HG02981 (cell line): ENCODE measurements around the gene ERLEC1.
"Not testable (repeated sequence)": the region's sequence is repeated elsewhere in the genome, so short reads cannot be mapped to it uniquely, and the experiment has no call there.

Source experiments
- ATAC-seq: cut with Tn5 transposase; IDR thresholded peaks from one replicate; pipeline ENCODE4 v1.9.1; 2021; ENCODE audit warnings: mild to moderate bottlenecking, moderate library complexity; ENCODE audit not compliant: unreplicated experiment

Gene ERLEC1

DNA sequence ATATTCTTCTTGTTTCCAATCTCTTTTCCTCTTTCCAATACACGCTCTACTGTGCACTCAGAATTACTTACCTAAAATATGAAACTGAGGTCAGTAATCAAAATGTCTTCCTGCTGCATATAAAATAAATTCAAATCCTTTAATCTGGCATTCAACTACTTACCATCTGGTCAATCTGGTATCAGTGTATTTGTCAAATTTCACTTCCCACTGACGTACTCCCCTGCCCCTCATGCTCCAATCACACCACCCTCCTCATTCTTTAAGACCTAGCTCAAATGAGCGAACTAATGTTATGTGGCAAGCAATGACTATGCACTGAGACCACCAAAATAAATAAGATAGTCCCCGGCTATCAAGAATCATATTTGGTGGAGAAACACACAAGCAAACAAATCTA lies 6.8 kb upstream of the ERLEC1 start:
- ATAC-seq: no peak

DNA sequence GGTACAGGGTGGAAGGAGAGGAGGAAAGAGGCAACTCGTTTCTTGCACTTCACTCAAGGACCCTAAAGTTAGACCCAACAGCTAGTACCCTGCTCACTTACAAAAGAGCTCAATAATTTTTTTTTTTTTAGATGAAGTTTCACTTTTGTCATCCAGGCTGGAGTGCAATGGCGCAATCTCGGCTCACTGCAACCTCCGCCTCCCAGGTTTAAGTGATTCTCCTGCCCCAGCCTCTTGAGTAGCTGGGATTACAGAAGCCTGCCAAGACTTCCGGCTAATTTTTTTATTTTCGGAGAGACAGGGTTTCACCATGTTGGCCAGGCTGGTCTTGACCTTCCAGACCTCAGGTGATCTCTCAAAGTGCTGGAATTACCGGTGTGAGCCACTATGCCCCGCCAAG lies 4.2 kb upstream of the ERLEC1 start:
- ATAC-seq: no peak

DNA sequence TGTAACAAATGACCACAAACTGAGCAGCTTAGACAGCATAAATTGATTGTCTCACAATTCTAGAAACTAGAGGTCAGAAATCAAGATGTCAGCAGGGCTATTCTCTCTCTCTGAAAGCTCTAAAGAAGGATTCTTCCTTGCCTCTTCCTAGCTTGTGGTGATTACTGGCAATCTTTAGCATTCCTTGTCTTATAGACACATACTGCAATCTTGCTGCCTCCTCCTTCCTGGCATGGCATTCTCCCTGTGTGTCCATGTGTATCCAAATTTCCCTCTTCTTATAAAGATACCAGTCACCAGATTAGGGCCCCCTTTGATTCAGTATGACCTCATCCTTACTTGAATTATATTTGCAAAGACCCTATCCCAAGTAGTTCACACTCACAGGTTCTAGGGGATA lies 2.4 kb upstream of the ERLEC1 start:
- ATAC-seq: no peak

DNA sequence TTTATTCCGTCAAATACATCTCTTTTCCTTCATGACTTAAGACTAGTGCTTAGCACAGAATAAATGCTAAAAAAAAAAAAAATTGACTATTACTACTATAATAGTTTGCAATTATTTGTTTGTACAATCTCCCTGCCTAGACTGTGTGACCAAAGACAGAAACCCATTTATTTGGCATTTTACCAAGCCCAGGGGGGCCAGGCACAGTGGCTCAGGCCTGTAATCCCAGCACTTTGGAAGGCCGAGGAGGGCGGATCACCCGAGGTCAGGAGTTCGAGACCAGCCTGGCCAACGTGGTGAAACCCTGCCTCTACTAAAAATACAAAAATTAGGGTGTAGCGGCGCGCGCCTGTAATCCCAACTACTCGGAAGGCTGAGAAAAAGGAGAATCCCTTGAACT lies 1.5 kb upstream of the ERLEC1 start:
- no peak for ATAC-seq

DNA sequence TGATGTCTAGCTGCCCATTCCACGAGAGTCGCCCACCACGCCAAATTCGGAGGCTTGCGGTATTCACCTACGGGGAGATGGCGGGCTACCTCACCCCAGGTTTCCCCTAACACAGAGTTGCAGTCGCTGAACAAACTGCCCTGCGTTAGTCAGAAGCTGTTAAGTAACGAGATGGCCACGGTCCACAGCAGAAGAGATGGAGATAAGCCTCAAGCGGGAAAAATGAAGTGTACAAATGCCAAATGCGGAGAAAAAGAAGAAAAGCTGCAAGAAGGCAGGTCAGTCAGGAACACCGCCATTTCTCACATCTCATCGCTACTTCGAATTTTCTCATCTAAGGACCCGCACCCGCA lies 516 bp upstream of the ERLEC1 start:
- peak; percentile 10 for ATAC-seq

DNA sequence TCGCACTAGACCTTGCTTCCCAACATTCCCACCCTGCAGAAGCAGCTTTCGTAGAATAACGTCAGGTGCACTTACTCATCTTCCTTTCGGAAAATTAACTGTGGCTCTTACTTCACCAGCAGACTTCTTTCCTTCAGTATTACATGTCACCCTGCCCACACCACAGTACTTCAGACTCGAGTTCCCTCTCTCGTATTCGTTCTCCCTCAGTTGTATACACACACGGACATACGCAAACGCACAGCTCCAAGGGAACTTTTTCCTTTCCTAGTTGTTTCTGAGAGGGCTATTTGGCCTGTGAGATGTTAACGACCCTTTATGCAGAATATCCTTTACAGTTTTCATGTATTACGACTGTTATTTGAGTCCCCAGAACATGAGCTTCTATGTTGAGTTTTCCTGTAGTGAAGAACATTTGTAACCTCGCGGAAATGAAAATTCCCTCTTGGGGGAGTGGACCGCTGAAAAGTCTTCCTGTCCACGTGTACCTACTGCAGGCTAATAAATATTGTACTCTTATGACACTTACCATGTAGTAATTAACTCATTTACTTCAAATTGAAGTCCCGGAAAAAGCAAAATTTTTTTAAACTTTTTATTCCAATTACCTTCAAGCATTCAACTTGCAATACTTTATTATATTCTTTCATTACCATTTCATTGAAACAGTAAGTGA lies 908 bp downstream of the ERLEC1 start:
- ATAC-seq: no peak

DNA sequence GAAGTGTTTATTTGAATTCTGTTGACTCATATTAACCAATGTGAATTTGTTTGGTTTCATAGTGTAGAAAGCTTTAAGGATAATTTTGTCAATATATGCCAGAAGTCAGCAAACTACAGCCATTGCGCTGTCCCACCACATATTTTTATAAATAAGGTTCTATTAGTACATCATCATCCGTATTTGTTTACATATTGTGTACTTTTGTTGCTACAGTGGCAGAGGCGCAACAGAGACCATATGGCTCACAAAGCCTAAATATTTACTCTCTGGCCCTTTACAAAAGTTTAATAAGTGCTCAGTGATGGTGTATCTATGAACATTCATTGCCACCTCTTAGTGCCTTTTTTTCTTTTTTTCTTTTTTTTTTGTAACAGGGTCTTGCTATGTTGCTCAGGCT lies 6.4 kb downstream of the ERLEC1 start:
- ATAC-seq: no peak

DNA sequence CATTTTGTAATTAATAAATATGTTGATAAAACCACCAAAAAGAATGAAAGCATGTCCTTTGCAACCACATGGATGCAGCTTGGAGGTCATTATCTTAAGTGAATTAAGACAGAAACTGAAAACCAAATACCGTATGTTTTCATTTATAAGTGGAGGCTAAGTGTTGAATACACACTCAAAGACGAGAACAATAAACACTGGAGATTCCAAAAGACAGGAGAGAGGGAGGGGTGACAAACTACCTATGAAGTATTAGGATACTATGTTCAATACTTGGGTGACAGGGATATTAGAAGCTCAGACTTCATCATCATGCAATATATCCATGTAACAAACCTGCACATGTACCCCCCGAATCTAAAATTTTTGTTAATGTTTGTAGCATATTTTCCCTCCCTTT lies 7.0 kb downstream of the ERLEC1 start:
- no peak for ATAC-seq

DNA sequence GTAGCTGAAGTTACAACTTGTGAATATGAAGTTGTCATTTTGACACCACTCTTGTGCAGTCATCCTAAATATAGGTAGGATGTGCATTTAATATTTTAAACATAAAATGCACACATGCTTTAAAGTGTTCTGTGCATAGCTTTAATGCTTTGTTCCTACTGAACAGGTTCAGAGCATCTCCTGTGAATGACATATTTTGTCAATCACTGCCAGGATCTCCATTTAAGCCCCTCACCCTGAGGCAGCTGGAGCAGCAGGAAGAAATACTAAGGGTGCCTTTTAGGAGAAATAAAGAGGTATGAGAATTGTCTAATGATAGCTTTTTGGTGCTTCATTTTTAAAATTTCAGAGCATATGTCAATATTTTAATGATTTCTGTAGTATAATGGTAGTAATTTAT lies 14.7 kb downstream of the ERLEC1 start:
- no peak for ATAC-seq

DNA sequence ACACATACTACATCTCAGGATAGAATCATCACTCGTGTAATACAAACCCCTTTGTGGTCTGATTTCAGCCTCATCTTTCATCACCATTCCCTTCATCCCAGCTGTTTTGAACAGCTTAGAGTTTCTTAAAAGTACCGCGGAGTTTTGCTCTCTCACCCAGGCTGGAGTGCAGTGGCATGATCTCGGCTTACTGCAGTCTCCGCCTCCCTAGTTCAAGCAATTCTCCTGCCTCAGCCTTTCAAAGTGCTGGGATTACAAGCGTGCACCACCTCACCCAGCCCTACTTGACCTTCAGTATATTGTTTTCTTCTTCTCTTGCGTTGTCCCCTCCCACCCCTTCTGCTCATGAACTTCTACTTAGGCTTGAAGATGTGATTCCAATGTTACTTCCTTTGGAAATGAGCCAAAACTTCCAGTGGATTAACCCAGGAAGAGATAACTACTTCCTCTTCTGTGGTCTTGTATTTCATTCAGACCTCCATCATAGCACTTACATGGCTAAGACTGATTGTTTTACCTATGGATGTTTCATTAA lies 15.8 kb downstream of the ERLEC1 start:
- ATAC-seq: no peak

DNA sequence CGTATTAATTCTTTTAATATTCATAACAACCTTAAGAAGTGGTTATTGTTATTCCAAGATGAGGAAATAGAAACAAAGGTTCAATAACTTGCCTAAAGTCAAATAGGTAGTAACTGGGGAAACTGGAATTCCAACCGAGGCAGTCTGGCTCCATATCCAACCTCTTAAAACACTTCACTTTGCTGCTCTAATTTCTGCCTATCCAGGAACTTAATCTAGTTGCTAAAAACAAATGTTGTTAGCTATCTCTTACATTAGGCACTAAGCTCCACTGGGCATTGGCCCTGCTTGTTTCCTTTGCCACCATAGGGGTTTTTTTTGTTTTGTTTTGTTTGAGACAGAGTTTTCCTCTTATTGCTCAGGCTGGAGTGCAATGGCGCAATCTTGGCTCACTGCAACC lies 24.8 kb downstream of the ERLEC1 start:
- ATAC-seq: no peak

DNA sequence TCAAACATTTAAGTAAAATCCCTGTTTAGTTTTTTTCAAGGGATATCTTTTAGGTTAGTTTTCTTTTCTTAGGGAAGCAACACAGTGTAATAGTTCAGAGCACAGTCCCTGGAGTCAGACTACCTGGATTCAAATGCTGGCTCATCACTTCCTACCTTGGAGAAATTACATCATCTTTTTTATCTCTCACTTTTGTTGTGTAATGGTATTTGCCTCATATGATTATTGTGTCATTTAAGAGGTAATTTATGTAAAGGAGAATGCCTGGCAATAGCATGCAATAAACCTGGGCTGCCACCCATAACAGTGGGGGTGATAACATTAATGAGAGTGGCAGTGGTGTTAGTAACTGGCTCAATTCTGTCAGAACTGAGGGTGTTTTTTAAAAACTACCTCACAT lies 26.3 kb downstream of the ERLEC1 start:
- ATAC-seq: no peak

DNA sequence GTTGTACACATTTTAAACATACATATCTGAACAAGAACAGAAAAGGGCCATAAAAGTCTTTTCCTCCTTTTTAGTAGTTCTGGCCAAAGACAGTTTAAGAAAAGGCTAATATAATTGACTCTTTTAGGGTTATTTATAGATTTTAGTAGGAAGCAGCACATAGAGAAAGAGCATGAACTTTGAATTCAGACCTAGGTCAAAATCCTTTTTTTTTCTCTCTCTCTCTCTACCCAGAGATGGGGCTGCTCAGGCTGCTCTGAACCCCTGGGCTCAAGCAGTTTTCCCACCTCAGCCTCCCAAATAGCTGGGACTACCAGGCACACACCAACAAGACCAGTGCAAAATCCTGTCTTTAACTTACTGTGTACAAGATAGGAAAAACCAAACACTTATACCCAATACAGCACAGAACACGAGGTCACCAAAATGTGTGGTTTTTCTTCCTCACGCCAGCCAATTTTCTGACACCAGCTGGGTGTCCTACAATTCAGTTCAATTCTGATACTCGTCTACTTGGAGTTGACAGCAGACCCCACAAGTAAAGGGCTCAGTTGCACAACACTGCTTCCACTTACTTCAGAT lies 32.1 kb downstream of the ERLEC1 start:
- no peak for ATAC-seq

DNA sequence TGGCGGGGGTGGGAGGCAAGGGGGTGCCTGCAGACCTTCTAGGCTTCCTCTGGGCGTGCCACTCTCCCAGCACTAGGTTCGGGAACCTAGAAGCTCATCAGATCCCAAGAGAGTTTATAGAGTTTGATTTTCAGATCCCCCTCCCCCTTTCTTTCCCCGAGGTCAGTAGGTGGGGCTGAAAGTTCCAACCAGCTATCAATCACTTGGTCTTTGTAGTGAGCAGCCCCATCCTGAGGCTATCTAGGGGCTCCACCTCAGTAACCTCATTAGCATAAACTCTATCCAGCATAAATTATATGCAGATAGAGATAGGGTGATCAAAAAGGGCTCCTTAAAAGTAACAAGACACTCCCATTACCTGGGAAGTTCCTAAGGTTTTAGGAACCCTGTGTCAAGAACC lies 32.8 kb downstream of the ERLEC1 start:
- no peak for ATAC-seq

DNA sequence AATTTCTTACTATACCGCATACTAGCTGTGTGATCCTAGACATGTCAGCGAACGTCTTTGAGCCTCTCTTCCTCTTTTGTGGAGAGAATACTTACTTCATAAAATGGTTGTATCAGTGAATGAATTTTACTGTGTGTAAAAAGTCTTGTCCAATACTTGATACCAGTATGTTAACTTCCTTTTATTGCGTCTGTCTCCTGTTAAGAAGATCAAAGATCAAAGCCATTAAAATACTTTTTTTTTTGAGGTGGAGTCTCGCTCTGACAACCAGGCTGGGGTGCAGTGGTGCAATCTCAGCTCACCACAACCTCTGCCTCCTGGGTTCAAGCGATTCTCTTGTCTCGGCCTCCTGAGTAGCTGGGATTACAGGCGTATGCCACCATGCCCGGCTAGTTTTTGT lies 33.2 kb downstream of the ERLEC1 start:
- no peak for ATAC-seq

DNA sequence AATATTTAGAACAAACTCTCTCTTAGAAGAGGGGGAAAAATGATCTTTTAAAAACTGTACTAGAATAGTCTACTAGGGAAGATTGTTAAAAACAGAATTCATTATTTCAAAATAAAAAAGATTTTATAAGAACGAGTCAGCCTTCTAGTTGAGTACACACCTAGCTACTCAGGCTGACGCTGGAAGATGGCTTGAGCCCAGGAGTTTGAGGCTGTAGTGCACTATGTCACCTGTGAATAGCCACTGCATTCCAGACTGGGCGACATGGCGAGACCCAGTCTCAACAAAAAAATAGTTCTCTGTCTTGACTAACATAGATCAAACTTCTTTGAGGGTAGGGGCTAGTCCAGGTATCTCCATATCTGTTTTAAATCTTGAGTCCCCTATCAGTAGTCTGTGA lies 33.9 kb downstream of the ERLEC1 start:
- no peak for ATAC-seq

DNA sequence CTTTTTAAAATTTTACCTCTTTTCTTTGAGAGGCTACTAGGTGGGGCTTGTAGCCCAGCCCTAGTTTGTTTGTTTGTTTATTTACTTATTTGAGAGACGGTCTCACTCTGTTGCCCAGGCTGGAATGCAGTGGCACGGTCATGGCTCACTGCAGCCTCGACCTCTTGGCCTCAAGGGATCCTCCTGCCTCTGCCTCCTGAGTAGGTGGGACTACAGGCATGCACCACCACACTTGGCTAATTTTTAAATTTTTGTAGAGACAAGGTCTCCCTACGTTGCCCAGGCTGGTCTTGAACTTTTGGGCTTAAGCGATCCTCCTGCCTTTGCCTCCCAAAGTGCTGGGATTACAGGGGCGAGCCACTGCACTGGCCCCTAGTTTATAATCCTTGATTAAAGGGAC lies 35.0 kb downstream of the ERLEC1 start:
- ATAC-seq: no peak

DNA sequence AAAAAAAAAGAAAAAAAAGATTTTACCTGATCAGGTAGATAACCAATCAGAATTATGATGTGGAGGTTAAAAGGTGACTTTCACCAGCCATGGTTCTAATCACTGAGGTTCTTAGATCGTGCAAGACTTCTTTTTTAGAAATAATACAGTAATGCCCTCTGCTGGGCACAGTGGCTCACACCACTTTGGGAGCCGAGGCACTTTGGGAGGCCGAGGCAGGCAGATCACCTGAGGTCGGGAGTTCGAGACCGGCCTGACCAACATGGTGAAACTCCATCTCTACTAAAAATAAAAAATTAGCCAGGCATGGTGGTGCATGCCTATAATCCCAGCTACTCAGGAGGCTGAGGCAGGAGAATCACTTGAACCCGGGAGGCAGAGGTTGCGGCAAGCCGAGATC lies 36.8 kb downstream of the ERLEC1 start:
- ATAC-seq: not testable (repeated sequence)

DNA sequence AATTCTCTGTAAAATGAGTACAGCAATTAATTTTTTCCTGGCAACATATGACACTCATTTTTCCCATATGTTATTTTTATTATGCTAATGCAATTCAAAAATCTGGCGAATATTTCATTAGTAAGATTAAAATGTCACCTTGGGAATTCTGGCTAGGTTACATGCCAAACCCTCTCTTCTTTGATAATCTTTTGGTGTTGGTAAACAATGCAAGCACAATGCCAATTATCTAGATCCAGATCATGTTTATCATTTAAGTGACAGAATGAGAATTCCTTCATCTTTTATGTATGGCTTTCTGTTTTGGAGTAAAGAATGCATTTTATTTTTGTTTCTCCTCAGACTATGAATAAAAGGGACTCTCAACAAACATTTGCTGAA lies 39.2 kb downstream of the ERLEC1 start:
- ATAC-seq: no peak

DNA sequence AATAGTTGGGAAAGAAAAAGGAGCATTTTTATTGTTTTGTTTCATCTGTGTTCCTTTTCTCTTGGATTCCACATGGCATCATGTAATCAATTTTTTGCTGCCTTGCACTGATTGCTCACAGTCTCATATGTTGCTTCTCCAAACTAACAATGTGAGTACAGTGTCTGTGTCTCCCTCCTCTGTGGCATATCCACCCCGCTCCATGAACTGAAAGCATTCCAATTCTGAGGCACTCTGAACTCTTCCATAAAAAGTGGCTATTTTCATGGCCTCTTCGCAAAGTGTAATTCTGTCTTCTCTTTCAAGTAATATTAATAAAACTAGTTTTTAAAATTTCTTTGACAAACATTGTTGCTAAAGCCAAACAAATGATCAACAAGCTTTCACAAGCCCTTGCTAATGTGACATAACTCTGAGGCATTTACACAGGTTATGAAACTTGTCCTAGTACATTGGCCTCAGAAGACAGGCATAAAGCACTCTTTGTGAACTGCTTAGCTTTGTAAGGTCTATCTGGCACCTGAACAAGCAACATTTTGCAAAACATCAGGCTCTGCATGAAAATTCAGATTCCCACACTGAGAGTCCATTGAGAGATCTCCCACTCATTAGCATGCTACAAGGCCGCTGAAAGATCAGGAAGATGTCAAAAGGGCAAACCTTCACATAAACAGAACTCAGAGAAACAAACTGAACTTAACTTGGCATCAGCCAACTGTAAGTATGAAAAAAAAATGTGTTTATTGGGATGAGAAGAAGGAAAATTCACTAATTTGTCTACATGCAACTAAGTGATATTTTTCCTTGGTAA lies 39.9 kb downstream of the ERLEC1 start:
- no peak for ATAC-seq

DNA sequence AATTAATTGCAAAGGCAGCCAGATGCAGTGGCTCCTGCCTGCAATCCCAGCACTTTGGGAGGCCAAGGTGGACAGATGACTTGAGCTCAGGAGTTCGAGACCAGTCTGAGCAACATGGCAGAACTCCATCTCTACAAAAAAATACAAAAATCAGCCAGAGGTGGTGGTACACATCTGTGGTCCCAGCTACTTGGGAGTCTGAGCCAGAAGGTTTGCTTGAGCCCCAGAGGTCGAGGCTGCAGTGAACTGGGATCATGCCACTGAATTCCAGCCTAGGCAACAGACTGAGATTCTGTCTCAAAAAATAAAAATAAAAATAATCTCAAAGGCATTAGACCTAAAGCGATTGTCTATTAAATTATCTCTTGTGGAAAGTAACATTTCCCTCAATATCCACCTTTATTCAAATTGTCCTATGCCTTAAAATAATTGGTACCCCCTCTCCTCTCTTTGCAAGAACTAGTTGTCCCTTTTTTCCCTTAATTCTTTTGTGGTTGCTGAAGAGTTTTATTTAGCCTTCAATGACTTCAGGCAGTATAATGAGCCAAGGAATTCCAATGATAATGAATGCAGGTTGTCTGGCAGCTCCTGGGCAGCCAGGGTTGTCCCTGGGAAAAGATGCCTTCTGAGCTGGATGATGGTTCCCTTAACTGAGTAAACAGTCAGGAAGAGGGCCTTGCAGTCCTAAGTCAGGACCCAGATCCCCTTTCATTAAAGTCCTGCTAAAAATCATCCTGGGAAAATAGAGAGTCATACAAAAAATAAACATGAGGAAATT lies 40.7 kb downstream of the ERLEC1 start:
- no peak for ATAC-seq
